Thymus (tissue), 11 donors: Measurements from ENCODE around the gene SDE2. TPM values are rescaled to one million over a fixed set of nuclear protein-coding genes. Genes with fewer than 3 reads are reported as not detected.

ENCODE experiments used
- DNase-seq, 9 donors: peaks; one replicate each; pipeline ENCODE4 v3.0.0-alpha.2; 2013; ENCODE audit warnings: low spot score in 9 of 9, low read depth in 6 of 9, missing footprints in 1 of 9
- H3K27ac ChIP-seq, 2 donors: one replicate each; pipeline ENCODE4 v1.5.1; 2013; ENCODE audit warnings: control low read depth in 1 of 2, low read depth in 1 of 2, low read length in 1 of 2, mild to moderate bottlenecking in 1 of 2, moderate library complexity in 1 of 2
- H3K27me3 ChIP-seq, 2 donors: one replicate each; pipeline ENCODE4 v1.5.1; 2013; ENCODE audit warnings: low read length in 1 of 2; ENCODE audit not compliant: control insufficient read depth in 2 of 2, insufficient read depth in 1 of 2
- H3K36me3 ChIP-seq, 2 donors: one replicate each; pipeline ENCODE4 v1.5.1; 2013; ENCODE audit warnings: low read length in 1 of 2, mild to moderate bottlenecking in 1 of 2, moderate library complexity in 1 of 2; ENCODE audit not compliant: control insufficient read depth in 2 of 2, insufficient read depth in 2 of 2
- H3K4me1 ChIP-seq, 2 donors: one replicate each; pipeline ENCODE4 v1.5.1; 2013; ENCODE audit warnings: low read length in 2 of 2; ENCODE audit not compliant: control insufficient read depth in 2 of 2, insufficient read depth in 2 of 2
- H3K4me3 ChIP-seq, 2 donors: one replicate each; pipeline ENCODE4 v1.5.1; 2013; ENCODE audit warnings: low read length in 2 of 2, control low read depth in 1 of 2, mild to moderate bottlenecking in 1 of 2
- H3K9me3 ChIP-seq, 2 donors: one replicate each; pipeline ENCODE4 v1.5.1; 2013; ENCODE audit warnings: low read length in 1 of 2, mild to moderate bottlenecking in 1 of 2; ENCODE audit not compliant: control insufficient read depth in 2 of 2, insufficient read depth in 1 of 2
- WGBS: extraction: QIAGEN DNeasy Blood & Tissue Kit; methylation state at CpG from one replicate; pipeline ENCODE4 v1.1.7; 2013; 5-methylcytosine and 5-hydroxymethylcytosine counted together
- polyA plus RNA-seq: library from polyadenylated mRNA; stranded (reverse); fragments of 200-250 nt; gene quantifications from one replicate; pipeline ENCODE4 v1.2.3, GENCODE V29; 2013
- total RNA-seq: library from RNA; stranded (reverse); fragments of 120-200 nt; gene quantifications from one replicate; pipeline ENCODE4 v1.2.4, GENCODE V29; 2013
- donor health status: healthy.

The SDE2 gene
- total and polyA plus RNA-seq, 2 donors: 13.8 to 29.7 TPM

- Histone ChIP-seq H3K36me3 (no peaks in the 10 kb centered on the region), H3K9me3 (no peaks in the 10 kb centered on the region), H3K4me3 (no peak overlapping the region), H3K27me3 (no peaks in the 10 kb centered on the region), H3K27ac (no peak overlapping the region), H3K4me1 (no peaks in the 10 kb centered on the region)
- WGBS: 72% methylated on average over 6 of the region's 6 CpGs
- DNase-seq: no peak
These were observed 35.3 kb upstream of the SDE2 start for GRCh38 chr1:226034482-226034881.

DNA sequence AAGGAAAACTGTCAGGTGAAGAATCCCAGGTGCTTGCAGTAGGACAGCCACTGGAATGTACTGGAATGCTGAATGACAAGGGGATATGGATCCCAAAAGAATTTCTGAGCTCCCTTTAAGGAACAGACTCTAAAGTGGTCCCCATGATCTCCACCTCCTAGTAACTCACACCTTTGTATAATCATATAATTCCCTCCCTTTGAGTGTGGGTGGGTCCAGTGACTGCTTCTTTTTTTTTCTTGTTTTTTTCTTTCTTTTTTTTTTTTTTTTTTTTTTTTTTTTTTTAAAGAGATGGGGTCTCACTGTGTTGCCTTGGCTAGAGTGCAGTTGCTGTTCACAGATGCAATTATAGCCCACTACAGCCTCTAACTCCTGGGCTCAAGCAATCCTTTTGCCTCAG lies 34.8 kb upstream of the SDE2 start:
- Histone ChIP-seq H3K4me1 (no peaks in the 10 kb centered on the region), H3K27me3 (no peaks in the 10 kb centered on the region)

GRCh38 chr1:226033582-226033981 lies 34.4 kb upstream of the SDE2 start:
- Histone ChIP-seq H3K27me3 (no peaks in the 10 kb centered on the region), H3K4me3 (no peak overlapping the region), H3K9me3 (no peaks in the 10 kb centered on the region), H3K4me1 (no peaks in the 10 kb centered on the region), H3K27ac (no peak overlapping the region), H3K36me3 (no peaks in the 10 kb centered on the region)
- no peak for DNase-seq
- WGBS: 93% methylated on average over 4 of the region's 4 CpGs

More for the DNA sequence above, 34.8 kb upstream of the SDE2 start:
- no peak for DNase-seq
- no peak overlapping the region for H3K4me3 ChIP-seq
- H3K9me3 ChIP-seq: no peaks in the 10 kb centered on the region
- H3K27ac ChIP-seq: no peak overlapping the region
- H3K36me3 ChIP-seq: no peaks in the 10 kb centered on the region

GRCh38 chr1:226029568-226030225 lies 30.6 kb upstream of the SDE2 start:
- Histone ChIP-seq H3K9me3 (no peaks in the 10 kb centered on the region), H3K27ac (peak overlapping the region in 1 of 2 donors; percentile 15), H3K27me3 (no peaks in the 10 kb centered on the region), H3K4me3 (no peak overlapping the region), H3K4me1 (no peaks in the 10 kb centered on the region), H3K36me3 (no peaks in the 10 kb centered on the region)
- DNase-seq: no peak
- WGBS: 97% methylated on average over 7 of the region's 7 CpGs

DNA sequence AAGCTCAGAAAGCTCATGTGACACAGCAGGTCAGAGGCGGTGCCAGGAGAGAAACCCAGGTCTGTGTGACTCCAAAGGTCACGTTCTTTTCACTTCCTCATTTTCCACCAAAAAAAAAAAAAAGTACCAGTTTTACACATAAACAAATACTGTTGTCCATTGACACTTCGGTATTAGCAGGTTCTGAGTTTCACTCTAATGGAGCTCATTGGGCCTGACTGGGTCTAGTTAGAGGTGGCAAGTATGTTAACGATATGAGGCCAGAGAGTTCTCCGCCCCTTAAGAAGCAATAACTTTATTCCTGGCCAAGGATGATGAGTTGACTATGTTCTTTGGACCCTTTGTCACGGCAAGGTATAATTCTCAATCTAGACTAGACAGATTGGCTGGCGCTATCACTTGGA lies 30.0 kb upstream of the SDE2 start:
- WGBS: 73% methylated on average over 7 of the region's 7 CpGs
- no peak overlapping the region for H3K4me3 ChIP-seq
- peak in 1 of 9 donors; percentile 32 for DNase-seq
- H3K27me3 ChIP-seq: no peaks in the 10 kb centered on the region
- no peaks in the 10 kb centered on the region for H3K9me3 ChIP-seq
- no peaks in the 10 kb centered on the region for H3K4me1 ChIP-seq
- H3K36me3 ChIP-seq: no peaks in the 10 kb centered on the region
- H3K27ac ChIP-seq: peak overlapping the region in 1 of 2 donors; percentile 15

DNA sequence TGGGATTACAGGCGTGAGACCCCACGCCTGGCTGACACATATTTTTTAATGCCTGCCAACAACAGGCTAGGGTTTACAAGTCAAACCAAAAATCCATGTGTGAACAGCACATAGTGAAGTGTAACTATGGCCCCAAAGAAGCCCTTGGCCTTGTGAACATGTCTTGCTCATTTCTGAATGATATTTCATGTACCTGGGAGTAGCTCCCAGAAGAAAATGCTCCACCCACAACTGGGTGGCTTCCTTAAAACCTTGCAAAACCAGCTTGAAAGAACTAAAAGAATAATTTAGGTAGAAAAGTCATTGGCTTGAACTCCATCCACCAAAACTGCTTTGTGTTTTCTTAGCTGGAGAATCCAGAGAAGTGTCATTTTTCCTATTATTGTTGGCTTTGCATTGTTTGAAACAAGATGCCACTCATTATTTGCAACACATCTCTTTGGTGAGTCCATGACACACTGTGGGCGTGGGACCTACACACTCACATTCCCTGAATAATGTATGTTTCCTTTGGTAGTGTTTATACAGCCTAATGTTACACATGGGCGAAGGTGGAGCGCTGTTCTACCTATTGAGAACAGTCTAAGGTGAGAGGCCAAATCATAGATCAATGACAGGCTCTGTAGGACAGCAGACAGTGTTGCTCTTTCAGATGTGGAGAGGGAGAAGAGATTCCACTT lies 28.5 kb upstream of the SDE2 start:
- no peaks in the 10 kb centered on the region for H3K36me3 ChIP-seq

DNA sequence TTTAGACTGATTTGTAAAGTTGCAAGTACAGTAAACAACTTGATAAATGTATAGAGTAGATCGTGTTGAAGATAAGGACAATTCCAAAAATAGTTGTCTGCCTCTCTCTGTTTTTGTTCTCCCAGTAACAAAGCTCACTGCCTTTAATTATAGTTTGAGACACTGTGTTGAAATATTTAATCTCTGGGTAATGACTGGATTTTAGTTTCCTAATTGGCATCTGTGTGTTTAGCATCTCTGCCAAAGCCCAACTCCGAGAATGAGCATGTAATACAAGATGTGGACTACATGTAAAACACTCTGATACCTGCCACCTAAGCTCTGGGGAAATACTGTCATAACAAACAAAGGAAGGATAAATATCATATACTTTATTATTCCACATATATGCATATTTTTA lies 27.7 kb upstream of the SDE2 start:
- Histone ChIP-seq H3K9me3 (no peaks in the 10 kb centered on the region), H3K4me1 (no peaks in the 10 kb centered on the region), H3K36me3 (no peaks in the 10 kb centered on the region), H3K27ac (no peak overlapping the region), H3K27me3 (no peaks in the 10 kb centered on the region), H3K4me3 (no peak overlapping the region)
- 89% methylated on average over 2 of the region's 2 CpGs for WGBS
- no peak for DNase-seq

More for the DNA sequence above, 28.5 kb upstream of the SDE2 start:
- no peaks in the 10 kb centered on the region for H3K27me3 ChIP-seq
- 90% methylated on average over 5 of the region's 5 CpGs for WGBS
- no peak overlapping the region for H3K4me3 ChIP-seq
- no peaks in the 10 kb centered on the region for H3K4me1 ChIP-seq
- peak overlapping the region in 1 of 2 donors; percentile 15 for H3K27ac ChIP-seq
- DNase-seq: no peak
- no peaks in the 10 kb centered on the region for H3K9me3 ChIP-seq

- no peak for DNase-seq
- no peaks in the 10 kb centered on the region for H3K27me3 ChIP-seq
- H3K4me3 ChIP-seq: no peak overlapping the region
- H3K9me3 ChIP-seq: no peaks in the 10 kb centered on the region
- H3K36me3 ChIP-seq: no peaks in the 10 kb centered on the region
- no peaks in the 10 kb centered on the region for H3K4me1 ChIP-seq
- WGBS: 96% methylated on average over 5 of the region's 5 CpGs
- no peak overlapping the region for H3K27ac ChIP-seq
These were observed 24.6 kb upstream of the SDE2 start for GRCh38 chr1:226023735-226024134.

DNA sequence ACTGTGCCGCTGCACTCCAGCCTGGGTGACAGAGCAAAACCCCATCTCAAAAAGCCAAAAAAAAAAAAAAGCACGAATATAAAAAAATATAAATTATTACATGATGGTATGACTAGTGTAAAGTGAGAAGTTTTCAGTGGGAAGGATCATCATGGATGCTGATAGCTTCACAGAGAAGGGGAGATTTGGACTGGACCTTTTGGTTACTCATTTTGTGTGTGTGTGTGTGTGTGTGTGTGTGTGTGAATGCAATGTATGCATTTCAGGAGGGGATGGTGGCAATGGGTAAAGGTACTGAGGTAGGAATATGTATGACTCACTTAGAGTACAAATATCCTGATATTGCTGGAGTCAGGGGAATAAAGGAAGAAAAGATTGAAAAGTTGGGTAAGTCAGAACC lies 22.7 kb upstream of the SDE2 start:
- H3K36me3 ChIP-seq: no peaks in the 10 kb centered on the region
- H3K9me3 ChIP-seq: no peaks in the 10 kb centered on the region
- no peak for DNase-seq
- H3K4me1 ChIP-seq: peaks cover 0 to 3% of the 10 kb centered on the region in 2 donors
- H3K27ac ChIP-seq: no peak overlapping the region
- no peak overlapping the region for H3K4me3 ChIP-seq
- no peaks in the 10 kb centered on the region for H3K27me3 ChIP-seq
- WGBS: 62% methylated on average over 2 of the region's 2 CpGs
